Tibial nerve (tissue), 4 donors: ENCODE measurements around the gene PAPPA.

Experiments used
- EP300 ChIP-seq, 2 donors: sonication (generic); formaldehyde crosslinking; IDR thresholded peaks; one replicate each; pipeline ENCODE4 v1.6.1; 2017; ENCODE audit warnings: antibody characterized with exemption in 2 of 2, mild to moderate bottlenecking in 1 of 2
- TF ChIP-seq, protein P1 (sequence below), 5 experiments: fragments of 200-600 bp in 3 of 5; fragments of 450-650 bp in 2 of 5; sonication (generic) in 3 of 5; IDR thresholded peaks; one replicate each; pipeline ENCODE4 v1.5.1; 2016 to 2019; ENCODE audit warnings: antibody characterized with exemption in 5 of 5, mild to moderate bottlenecking in 3 of 5, moderate library complexity in 2 of 5

DNA sequence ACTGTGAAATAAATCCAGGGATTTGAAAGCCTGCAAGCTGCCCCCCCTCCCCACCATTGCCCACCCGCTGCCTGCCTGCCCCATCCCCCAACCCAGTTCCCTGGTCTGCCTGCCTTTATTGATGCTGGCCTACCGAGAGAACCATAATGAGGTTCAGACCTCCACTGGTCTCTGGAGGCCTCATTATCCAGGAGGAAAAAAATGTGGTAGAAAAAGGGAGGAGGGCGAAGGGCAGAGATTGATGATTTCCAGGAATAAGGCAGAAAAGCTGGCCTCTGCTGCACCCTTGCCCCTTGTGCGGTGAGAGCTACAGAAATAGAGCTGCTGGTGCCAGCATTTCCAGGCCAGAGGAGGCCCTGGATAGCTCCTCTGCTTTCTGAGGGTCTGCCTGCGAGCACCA lies 216.1 kb downstream of the PAPPA start:
- TF ChIP-seq EP300 (IDR thresholded peaks at IDR 0.05): no peak
- TF ChIP-seq, protein P1, sequence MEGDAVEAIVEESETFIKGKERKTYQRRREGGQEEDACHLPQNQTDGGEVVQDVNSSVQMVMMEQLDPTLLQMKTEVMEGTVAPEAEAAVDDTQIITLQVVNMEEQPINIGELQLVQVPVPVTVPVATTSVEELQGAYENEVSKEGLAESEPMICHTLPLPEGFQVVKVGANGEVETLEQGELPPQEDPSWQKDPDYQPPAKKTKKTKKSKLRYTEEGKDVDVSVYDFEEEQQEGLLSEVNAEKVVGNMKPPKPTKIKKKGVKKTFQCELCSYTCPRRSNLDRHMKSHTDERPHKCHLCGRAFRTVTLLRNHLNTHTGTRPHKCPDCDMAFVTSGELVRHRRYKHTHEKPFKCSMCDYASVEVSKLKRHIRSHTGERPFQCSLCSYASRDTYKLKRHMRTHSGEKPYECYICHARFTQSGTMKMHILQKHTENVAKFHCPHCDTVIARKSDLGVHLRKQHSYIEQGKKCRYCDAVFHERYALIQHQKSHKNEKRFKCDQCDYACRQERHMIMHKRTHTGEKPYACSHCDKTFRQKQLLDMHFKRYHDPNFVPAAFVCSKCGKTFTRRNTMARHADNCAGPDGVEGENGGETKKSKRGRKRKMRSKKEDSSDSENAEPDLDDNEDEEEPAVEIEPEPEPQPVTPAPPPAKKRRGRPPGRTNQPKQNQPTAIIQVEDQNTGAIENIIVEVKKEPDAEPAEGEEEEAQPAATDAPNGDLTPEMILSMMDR (IDR thresholded peaks at IDR 0.05): no peak
